HG02798 (cell line): ENCODE data around the gene OCA2.
"Not testable (repeated sequence)": the region's sequence is repeated elsewhere in the genome, so short reads cannot be mapped to it uniquely, and the experiment has no call there.

Experiments used
- ATAC-seq: cut with Tn5 transposase; IDR thresholded peaks from one replicate; pipeline ENCODE4 v1.9.1; 2021; ENCODE audit warnings: mild to moderate bottlenecking; ENCODE audit not compliant: unreplicated experiment, poor library complexity

Gene OCA2

DNA sequence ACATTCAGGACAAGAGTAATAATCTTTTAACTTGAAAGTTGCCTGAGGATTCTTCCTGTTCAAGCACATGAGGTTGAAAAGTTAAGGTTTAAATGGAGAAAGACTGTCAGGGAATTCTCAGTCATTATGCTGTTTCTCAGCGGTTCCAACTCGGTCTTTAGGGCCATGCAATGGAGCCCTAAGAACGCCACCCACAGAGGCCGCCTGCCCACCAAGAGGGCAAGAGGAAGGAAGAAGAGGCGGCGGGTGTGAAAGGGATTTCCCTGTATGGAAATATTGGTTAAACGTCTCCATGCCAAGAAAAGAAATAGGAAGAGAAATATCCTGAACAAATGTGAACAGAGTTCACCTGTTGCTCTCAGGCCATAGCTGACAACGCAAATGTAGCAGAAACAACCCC is 234.4 kb downstream of the OCA2 start:
- ATAC-seq, result no peak

DNA sequence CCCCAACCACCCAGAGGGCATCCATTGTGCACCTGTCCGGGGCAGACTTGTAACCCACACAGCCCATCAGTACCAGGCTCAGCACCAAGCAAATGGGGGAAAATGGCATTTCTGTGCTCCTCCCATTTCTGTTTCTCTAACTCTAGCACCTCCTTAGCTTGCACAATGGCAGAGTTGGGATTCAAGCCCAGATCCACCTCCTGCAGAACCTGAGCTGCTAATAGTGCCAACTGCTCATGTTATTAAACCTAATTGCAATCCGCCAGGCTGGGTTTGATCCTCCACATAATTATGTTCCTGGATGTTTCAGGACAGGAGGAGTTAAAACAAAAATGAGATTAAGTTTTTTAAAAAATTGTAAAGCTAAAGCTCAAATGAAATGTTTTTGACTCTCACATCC is 235.0 kb downstream of the OCA2 start:
- no peak for ATAC-seq

DNA sequence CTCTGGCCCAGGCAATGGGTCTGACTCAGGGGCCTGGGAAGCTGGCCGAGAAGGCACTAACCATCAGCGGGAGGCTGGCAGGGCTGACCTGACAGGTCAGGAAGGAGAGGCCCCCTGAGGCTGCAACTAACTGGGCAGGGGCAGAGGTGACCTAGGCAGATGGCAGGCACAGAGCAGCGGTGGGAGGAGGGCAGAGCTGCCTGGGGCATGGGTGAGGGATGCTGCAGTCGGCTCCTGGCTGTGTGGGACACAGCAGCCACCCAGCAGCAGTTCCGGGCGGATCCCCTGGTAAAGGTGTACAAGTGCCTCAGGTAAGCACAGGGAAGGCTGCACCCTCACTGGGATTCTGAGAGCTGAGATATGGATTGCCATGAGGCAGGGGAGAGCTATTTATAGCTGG is 236.1 kb downstream of the OCA2 start:
- ATAC-seq, result no peak

DNA sequence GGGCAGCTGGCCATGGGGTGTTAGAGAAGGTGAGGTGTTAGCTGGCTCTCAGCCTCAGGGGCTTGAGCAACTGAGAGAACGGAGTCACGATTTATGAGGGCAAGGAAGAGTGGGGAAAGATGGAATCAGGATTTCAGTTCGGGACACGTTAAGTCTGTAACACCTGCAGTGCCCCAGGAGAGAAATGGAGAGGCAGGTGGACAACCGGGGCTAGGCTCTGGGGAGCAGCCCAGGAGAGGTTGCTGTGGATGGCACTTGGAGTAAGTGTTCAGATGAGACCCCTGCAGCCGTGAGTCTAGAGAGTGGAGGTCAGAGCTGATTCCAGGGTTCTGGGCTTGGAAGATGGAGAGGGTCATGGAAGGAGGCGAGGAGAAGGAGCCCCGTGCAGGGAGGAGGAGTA is 237.9 kb downstream of the OCA2 start:
- ATAC-seq, result no peak

DNA sequence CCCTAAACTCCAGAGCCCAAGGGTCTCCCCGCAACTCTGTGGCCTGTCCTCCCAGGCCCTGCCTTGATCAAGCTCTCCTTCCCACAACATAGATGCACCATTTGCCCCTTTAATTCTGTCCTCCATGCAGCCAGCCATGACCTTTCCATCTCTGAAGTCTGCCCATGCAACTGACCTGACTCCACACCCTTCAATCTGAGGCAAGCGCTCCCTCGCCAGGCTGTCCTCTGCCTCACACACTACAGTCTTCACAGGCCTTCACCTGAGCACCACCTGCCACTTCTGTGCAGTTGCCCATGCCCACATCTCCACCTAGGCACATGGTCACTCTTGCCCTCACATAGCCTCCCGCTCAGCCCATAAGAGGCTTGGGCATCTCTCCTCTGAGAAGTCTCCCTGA is 244.0 kb downstream of the OCA2 start:
- no peak for ATAC-seq

DNA sequence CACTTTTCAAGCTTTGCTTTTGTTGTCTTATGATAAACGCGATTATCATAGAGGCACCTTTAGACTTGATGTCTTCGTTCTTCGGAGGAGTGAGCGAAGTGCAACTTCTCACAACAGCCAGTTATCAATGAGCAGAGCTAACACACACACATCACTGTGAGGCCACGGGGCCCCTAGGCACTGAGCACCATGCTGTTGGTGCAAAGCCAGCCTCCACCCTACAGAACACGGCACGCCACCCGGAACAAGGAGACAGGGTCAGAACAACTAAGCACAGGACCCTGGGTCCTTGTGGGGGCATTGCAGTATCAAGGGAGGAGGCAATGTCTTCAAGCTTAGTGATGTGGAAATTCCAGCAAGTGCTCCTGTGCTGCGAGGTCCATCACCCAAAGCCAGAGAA is 244.5 kb downstream of the OCA2 start:
- no peak for ATAC-seq

DNA sequence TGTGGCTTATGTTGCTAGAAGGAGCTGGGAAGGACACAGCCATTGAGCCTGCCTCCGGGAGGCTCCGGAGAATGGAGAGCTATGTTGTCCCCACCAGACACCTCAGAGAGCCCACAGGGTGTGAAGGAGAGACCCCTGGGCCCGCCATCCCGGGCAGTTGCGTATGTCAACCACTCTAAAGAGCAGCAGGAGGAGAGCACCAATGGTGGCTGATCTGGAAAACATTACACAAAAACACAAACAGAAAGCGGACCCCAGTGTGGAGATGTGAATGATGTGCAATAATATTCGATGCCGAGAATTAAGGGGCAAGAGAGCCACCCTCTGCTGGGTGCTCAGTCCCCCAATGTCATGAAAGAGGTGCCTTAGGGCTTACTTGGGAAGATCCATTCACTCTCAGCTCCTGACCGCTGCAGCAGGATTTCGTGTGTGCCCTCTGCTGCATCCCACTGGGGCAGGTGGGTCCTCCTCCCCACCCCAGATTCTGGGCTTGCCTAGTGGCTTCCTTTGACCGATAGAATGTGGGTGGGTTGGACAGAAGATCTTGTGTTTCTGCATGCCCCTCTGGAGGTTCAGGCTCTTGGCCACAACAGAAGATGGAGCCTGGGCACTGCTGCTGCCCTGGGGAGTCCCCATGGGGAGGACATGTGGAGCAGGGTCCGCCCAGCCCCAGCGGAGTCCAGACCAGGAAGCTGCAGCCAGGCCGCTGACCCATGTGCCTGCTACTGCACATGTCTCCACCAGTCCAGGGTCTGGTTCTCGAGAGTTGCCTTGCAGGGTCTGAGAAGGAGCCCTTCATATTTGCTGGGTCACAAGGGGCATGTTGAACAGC is 245.3 kb downstream of the OCA2 start:
- ATAC-seq, result no peak

DNA sequence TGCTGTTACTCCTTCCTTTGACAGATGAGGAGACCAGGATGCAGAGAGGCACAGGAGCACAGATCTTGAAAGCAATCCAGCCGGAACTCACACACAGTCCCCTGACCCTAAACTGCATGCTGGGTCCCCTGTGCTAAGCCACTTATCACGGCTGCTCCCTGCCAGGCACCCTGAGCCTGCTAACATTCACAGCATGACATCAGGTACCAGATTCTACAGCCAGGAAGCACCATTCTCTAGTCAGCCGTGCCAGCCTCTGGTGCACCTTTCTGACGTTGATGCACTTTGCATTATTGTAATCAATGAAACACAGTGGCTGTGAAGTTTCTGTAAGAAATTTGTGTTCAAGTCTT is 247.3 kb downstream of the OCA2 start:
- no peak for ATAC-seq

DNA sequence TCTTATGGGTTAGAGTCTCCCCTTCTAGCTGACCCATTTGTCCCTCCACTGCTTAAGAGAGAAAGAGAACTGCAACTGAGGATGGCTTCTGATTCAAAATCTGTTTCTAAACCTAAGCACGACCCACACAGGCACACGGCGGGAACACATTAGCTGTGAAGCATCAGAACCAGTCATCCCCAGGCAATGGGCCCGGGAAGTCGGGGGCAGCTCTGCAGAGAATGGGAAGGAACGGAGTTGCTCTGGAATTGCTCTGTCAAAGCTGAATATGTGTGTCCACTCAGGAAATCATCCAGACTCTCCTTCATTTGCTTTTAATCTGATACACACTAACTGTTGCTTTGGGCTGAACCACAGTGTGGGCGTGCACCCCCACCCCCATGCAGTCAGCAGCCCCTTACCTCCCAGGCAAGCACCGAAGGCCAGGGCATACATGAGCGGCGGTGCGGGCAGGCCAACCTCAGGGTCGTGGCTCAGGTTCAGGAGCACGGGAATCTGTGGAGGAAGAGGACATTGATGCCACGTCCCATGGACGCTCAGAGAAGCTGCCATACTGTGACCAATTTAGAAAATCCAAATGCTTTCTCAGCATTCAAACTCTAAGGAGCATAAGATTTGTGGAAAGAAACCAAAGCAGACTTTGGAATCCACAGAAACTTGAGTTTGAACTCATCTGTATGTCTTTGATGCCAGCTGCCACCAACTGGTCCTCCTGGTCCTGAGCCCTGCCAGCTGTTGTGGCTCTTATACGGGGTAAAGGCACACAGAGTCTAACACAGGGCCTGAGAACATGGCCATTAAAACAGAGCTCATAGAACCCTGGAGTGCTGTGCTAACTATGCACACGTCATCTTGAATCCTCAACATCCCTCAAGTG is 247.9 kb downstream of the OCA2 start:
- no peak for ATAC-seq

DNA sequence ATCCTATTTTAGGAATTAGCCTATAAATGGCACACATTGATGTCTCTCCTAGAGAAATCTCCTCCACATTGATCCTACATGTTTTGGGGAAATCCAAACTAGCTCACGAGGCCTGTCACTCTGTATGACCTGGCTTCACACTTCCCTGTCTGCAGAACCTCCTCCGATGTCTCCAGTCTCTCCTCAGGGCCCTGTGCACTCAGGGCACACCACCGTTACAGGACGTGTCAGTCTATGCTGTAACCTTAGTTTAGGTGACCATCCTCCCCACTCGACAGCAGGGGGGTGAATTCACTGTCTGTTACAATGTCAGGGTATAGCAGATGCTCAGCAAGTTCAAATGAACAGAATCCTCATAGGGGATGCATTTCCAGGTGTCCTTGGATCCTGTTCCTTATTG is 249.1 kb downstream of the OCA2 start:
- no peak for ATAC-seq

DNA sequence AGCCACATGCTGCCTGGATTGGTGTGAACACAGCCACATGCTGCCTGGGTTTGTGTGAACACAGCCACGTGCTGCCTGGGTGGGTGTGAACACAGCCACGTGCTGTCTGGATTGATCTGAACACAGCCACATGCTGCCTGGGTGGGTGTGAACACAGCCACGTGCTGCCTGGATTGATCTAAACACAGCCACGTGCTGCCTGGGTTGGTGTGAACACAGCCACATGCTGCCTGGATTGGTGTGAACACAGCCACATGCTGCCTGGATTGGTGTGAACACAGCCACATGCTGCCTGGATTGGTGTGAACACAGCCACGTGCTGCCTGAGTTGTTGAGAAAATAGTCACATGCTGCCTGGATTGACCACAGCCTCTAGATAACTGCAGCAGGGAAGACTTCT is 250.2 kb downstream of the OCA2 start:
- ATAC-seq, result not testable (repeated sequence)

DNA sequence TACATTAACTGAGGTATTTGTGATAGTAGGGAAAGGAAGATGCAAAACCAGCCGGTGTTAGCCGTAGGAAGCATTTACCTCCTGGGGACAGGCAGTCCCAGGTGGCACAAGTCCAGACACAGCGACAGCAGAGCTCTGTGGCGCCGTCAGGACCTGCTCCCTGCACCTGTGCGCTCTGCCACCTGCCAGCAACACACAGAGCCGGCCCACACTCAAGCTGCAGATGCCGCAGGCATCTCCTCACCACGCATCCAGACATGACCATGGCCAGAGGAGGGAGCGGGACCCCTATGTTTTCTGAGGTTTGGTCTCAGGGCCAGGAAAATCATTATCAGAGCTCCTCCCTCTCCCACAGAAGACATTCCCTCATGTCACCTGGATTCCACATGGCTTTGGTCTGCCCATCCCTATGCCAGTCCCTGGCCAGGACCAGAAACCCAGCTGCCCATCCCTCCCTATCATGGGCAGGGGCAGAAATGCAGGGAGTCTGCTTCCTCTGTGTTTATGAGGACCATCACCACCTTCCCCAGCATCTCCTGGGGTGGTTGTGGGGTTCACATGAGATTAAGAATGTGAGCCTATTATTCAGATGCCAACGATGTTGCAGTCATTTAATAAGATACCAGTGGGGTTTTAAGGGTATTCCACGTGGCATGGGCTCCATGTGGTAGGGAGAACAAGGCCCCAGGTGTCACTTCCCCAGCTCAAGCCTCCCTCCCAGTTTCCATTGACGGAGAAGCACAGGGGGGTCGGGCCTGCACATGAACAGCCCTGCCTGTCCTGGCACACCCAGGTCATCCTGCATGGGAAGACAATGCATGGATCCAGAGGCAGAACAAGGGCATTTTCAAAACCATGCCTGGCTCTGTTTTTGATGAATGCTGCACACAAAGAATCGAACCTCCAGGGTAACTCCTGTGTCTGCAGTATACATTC is 251.1 kb downstream of the OCA2 start:
- ATAC-seq, result no peak

DNA sequence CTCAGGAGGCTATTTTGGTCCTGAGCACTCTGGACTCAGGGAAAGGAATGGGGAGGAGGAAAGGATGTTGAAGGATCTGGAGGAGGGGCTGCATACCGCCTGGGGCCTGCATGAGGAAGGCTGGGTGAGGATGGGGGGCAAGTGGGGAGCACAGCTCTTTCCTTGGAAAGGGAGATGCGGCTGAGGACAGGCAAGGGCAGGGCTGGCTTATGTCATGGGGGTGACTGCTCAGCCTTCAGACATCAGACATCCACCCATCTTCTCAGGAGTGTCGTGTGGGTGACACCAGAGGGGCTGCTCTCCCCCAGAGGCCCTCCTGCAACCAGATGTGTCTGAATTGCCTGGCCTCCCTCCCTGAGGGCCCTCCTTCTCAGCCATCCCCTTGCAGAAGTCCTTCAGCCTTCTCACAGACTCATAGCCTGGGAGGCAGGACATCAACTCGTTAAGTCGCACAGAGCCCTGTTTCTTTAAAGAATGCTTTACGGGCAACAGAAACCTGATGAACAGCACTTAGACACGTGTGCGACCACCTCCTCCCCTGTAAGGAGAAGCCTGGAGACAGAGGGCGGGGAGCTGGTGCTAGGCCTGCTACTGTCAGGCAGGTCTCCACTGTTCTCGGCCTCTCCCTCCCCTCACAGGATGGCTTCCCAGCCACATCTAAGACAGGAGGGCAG is 252.3 kb downstream of the OCA2 start:
- no peak for ATAC-seq

DNA sequence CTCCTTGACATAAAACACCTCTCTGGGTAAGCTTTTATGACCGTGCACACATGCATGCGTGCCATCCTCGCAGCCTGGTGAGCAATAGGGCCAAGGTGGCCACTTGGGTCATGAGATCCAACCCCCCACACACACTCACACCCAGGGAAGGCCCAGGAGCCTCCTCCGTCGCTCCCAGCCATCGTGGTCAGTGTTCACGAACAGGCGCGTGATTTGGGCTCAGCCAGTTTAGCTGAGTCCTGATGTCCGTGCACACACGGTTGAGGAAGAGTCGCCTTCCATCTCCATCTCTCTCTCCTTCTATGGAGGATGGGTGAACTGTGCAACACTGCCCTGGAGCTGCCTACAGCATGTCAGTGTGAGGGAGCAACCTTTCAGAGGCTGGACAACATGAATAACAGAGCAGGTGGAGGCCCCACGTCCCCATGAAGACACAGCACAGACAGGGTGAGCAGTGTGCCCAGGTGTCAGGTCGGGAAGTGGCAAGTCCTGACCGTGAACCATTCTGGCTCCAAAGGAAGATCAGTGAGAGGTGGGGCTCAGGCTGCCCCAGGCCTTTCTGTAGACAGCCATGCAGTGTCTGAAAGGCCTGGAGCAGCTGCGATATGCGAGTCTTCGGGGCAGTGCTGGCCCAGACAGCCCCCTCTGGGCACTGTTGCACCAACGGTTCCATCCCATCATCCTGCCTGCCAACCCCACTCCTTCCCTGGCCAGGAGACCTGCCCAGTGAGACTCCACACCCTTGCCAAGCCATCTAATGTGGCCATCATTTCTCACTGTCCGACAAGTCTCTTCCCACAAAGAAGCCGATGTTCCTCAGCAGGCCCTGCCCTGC is 253.4 kb downstream of the OCA2 start:
- no peak for ATAC-seq

DNA sequence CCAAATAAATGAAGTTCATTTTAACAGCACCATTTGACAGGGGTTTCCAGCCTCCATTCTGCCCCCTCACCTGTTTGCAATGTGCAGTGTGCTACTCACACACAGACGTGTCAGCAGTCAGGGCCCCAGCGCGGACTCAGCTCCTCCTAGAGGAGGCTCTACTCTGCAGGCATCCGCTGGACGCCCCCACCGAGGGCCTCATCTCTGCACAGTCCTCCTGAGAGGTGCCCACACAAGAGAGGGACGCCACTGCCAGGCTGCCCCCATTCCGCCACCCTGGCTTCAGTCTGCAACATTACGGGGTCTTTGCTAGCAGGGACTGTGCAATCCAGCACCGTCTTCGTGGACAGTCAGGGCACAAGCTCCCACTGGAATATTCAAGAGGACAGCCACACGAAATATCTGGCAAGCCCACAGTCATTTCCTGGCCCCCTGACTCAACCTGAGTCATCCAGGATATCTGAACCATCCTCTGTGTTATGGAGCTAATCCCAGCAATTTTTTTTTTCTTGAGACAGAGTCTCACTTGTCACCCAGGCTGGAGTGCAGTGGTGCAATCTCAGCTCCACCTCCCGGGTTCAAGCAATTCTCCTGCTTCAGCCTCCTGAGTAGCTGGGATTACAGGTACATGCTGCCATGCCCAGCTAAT is 255.0 kb downstream of the OCA2 start:
- no peak for ATAC-seq

DNA sequence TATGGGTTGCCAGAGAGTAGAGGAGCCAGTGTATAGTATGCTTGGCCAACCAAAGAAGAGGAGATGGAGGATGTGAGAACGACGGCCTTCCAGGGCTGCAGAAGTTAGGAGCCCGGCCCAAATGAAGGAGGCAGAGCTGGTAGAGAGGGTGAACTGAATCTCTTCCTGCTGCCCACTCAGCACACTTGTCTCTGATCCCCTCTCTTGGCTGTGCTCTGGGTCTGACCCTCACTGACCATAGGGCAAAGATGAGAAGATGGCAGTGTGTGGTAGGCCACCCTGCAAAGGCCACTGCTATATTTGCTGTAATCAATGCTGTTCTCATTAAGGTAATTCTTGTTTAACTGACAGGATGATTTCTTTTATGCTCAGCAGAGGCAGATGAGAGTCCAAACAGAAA is 256.0 kb downstream of the OCA2 start:
- no peak for ATAC-seq

DNA sequence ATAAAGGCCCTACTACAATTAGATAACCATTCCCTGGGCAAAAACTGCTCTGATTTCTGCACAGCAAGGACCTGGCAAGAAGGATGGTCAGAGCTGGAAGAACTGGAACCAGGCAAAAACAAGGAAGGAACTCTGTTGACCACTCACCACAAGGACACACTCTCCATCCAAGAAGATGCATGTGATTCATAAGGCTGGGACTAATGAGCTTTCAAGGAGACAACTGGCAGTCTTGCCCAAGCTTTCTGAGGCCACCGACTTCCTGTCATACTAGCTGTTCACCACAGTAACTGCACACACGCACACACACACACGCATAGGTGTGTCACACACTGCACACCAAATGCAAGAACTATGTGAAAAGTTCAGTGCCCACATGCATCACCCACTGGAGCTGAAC is 256.6 kb downstream of the OCA2 start:
- no peak for ATAC-seq

DNA sequence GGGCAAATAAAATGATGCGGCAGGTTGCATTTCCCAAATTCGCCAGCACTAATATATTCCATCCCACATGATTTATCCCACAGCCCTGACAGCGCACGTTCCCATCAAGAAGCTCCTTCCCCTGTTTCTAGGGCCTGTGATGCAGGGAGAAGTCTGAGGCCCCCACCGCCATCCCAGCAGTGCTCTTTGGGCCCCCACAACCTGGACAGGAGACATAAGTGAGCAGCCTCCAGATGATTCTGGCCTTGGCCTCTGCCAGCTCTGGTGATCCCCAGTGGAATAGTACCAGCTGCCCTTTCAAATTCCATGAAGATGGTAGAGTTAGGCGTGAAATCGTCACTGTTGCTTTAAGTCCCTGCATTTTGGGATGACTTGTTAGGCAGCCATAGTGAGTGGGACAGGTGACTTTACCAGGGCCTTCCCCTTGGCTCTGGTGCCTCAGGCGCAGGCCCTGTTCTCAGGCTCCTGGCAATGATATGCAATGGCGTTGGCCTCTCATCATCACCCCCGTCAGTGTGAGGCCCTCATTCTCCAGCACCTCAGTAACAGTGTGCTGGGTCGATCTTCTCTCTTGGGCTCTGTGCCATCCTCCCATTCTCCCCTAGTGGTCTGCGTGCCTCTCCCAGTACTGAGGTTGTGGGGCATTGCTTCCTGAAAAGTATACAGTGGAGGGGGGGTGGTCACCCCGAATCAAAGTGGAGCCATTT is 263.7 kb downstream of the OCA2 start:
- ATAC-seq, result no peak
